Vein endothelial cell (primary cell): ENCODE results near the gene GYS2. TPM values are rescaled to one million over a fixed set of nuclear protein-coding genes. Genes with fewer than 3 reads are reported as not detected.

ENCODE experiments used
- total RNA-seq: library from RNA; depleted of rRNA; stranded (reverse); fragments of >200 nt; gene quantifications from 2 replicates; pipeline ENCODE4 v1.2.3, GENCODE V29; 2012

Gene GYS2
- total RNA-seq: not detected in 2 replicates

GRCh38 chr12:21604245-21605101, at the start of gene GYS2:
TSS of gene GYS2 (minus strand) at chr12:21604847. CDS start at chr12:21604592, 255 bp downstream.

GRCh38 chr12:21526053-21526452, 78.6 kb downstream of the GYS2 start, which contains the start of gene SPX:
TSS of gene SPX (plus strand) at chr12:21526296. CDS start at chr12:21526473, 177 bp downstream.

GRCh38 chr12:21501258-21502163, 103.1 kb downstream of the GYS2 start, which contains the start of the genes GOLT1B and RECQL:
TSS of gene GOLT1B (plus strand) at chr12:21501789. CDS start at chr12:21501924, 135 bp downstream.
TSS of gene RECQL (minus strand) at chr12:21501635. CDS start at chr12:21499570, 2,065 bp downstream.

Other genes with a start within 250 kb of the GYS2 start
- gene IAPP, start 231.9 kb downstream of the GYS2 start, total RNA-seq: not detected in 2 replicates
- gene PYROXD1, start 167.2 kb downstream of the GYS2 start, total RNA-seq: 10.9 and 11.1 TPM in 2 replicates
- gene RECQL, start 103.2 kb downstream of the GYS2 start, total RNA-seq: 67.6 and 99.6 TPM in 2 replicates
- 39.5 and 61.1 TPM in 2 replicates for gene GOLT1B, start 103.1 kb downstream of the GYS2 start, total RNA-seq
- gene SPX, start 78.6 kb downstream of the GYS2 start, total RNA-seq: under 0.01 and 0.10 TPM in 2 replicates
- gene LDHB, start 53.0 kb upstream of the GYS2 start, total RNA-seq: 416 and 541 TPM in 2 replicates
- under 0.01 and 0.10 TPM in 2 replicates for gene KCNJ8, start 169.9 kb upstream of the GYS2 start, total RNA-seq